HG03060 (cell line): ENCODE measurements around the gene MPP7.

Experiments used
- ATAC-seq: cut with Tn5 transposase; IDR thresholded peaks from one replicate; pipeline ENCODE4 v1.9.1; 2021; ENCODE audit warnings: low read depth, moderate number of reproducible peaks; ENCODE audit not compliant: unreplicated experiment

Gene MPP7

GRCh38 chr10:28276384-28276783 is 26.5 kb downstream of the MPP7 start:
- no peak for ATAC-seq

GRCh38 chr10:28274475-28274874 is 28.4 kb downstream of the MPP7 start:
- no peak for ATAC-seq

GRCh38 chr10:28273343-28273742 is 29.5 kb downstream of the MPP7 start:
- ATAC-seq = no peak

- no peak for ATAC-seq
Observed at GRCh38 chr10:28269842-28270456, 32.9 kb downstream of the MPP7 start.

- ATAC-seq = no peak
Observed at GRCh38 chr10:28266449-28267224, 36.2 kb downstream of the MPP7 start.

GRCh38 chr10:28263136-28263857 is 39.6 kb downstream of the MPP7 start:
- no peak for ATAC-seq

- ATAC-seq = no peak
Observed at GRCh38 chr10:28256776-28257175, 46.1 kb downstream of the MPP7 start.

GRCh38 chr10:28254290-28254985 is 48.4 kb downstream of the MPP7 start:
- no peak for ATAC-seq

GRCh38 chr10:28253169-28253785 is 49.6 kb downstream of the MPP7 start:
- ATAC-seq = no peak
